ENCODE data around the gene RIMS1.

DNA sequence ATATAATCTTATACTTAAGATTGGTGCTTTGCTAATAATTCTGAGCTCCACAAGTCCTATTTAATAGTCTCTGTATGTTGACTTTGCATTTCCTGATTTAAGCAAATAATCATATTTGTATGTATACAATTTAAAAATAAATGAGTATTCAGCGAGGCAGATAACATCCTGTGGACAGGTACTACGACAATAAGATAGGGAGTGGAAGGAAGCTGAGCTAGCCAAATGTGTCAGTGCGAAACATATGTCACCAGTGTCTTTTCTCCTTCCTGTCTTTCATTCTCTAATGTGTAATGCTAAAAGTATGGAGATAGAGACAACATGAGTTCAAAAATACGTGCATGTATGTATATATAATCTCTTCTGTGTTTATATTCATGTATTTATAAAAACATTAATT lies 375.9 kb downstream of the RIMS1 start:
- TF ChIP-seq, protein P1, sequence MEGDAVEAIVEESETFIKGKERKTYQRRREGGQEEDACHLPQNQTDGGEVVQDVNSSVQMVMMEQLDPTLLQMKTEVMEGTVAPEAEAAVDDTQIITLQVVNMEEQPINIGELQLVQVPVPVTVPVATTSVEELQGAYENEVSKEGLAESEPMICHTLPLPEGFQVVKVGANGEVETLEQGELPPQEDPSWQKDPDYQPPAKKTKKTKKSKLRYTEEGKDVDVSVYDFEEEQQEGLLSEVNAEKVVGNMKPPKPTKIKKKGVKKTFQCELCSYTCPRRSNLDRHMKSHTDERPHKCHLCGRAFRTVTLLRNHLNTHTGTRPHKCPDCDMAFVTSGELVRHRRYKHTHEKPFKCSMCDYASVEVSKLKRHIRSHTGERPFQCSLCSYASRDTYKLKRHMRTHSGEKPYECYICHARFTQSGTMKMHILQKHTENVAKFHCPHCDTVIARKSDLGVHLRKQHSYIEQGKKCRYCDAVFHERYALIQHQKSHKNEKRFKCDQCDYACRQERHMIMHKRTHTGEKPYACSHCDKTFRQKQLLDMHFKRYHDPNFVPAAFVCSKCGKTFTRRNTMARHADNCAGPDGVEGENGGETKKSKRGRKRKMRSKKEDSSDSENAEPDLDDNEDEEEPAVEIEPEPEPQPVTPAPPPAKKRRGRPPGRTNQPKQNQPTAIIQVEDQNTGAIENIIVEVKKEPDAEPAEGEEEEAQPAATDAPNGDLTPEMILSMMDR (IDR thresholded peaks at IDR 0.05; ENCODE audit: low read length): no peak
- no peak for TF ChIP-seq EZH2 (IDR thresholded peaks at IDR 0.05; ENCODE audit: borderline replicate concordance, low read length)

Measured in OCI-LY1 (cell line).